ENCODE data around the gene QRICH2. TPM values are rescaled to one million over a fixed set of nuclear protein-coding genes. Genes with fewer than 3 reads are reported as not detected.
"Not testable (repeated sequence)": the region's sequence is repeated elsewhere in the genome, so short reads cannot be mapped to it uniquely, and the experiment has no call there.

Gene QRICH2
- total RNA-seq, 1 experiment from 2014 or later = 0.92 TPM

DNA sequence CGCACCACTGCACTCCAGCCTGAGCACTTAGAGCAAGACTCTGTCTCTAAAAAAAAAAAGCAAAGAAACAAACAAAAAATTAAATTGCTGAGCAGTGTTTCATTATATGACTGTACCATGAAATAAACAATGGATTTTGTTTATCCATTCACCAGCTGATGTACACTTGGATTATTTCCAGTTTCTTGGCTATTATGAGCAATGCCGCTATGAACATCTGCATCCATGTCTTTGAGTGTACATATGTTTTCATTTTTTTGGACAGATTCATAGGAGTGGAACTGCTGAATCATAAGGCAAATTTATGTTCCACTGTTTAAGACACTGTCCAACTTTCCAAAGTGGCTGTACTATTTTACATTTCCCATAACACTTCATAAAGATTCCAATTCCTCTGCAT, 75.7 kb downstream of the QRICH2 start:
- Histone ChIP-seq H3K27me3 (peaks cover 13% of the 10 kb centered on the region), H3K4me3 (no peak overlapping the region)
- no peak for DNase-seq

DNA sequence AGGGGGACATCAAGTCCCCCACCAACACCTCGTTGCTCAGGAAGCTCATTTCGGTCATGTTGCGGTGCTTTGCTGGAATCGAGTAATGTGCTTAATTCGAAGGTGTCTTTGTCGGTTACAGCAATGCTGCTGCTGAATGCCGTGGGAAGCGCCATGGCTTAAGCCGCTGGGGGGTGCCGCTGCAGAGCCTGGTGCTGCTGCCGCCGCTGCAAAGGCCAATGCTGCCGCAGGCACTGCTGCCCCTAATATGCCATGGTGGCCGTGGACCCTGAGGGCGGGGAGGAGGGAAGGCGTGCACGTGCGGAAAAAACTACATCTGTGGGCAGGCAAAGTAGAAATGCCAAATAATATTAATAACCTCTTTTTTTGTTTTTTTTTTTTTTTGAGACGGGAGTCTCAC, 81.3 kb downstream of the QRICH2 start:
- H3K27me3 ChIP-seq = peaks cover 13% of the 10 kb centered on the region
- DNase-seq, H3K36me3 ChIP-seq, H3K9me3 ChIP-seq, H3K4me3 ChIP-seq: not testable (repeated sequence)

More for the DNA sequence above, 75.7 kb downstream of the QRICH2 start:
- H3K9me3 ChIP-seq = peaks cover 4% of the 10 kb centered on the region; the same call in 1 of the 2 replicates
- H3K36me3 ChIP-seq = no peaks in the 10 kb centered on the region

DNA sequence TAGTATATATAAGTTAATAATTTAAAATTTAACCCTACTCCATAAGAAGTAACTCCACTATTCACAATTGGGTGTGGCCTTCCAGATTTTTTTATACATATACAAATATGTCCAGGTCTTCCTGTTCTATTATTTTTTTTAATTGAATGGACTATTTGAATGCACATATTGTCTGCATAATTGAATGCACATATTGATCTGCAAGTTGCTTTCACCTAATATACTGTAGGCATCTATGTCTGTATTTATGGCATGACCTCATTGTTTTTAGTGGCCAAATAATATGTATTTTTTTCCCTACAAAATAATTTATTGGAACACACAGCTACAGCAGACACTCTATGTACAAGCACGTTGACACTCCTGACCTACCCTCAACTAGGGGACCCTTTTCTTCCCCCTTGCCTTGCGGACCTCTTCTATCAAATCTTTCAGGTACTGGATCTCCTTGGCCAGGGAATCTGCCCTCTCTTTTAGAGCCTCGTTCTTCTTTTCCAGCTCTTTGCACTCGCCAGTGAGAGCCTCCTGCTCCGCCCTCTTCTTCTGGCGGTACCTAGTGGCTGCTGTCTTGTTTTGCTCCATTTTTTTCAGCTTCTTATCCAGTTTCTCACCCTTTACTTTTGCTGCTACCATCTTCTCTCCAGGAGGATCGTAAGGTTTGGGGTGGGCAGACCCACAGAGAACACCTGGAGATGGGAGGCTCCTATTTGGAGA, 82.5 kb downstream of the QRICH2 start:
- DNase-seq = not testable (repeated sequence)

More for the DNA sequence above, 82.5 kb downstream of the QRICH2 start:
- H3K4me3 ChIP-seq, H3K36me3 ChIP-seq, H3K9me3 ChIP-seq: not testable (repeated sequence)
- peaks cover 13% of the 10 kb centered on the region for H3K27me3 ChIP-seq

Other genes with a start within 250 kb of the QRICH2 start
- 70.0 and 99.9 TPM in 2 replicates for gene SRP68, start 235.8 kb downstream of the QRICH2 start, total RNA-seq (2014; rRNA removed; shearing (Covaris generic); ENCODE audit: low replicate concordance)
- gene GALR2, start 233.5 kb downstream of the QRICH2 start, total RNA-seq (2014; rRNA removed; shearing (Covaris generic); ENCODE audit: low replicate concordance) = not detected in 2 replicates
- gene ZACN, start 229.1 kb downstream of the QRICH2 start, total RNA-seq (2014; rRNA removed; shearing (Covaris generic); ENCODE audit: low replicate concordance) = not detected in 2 replicates
- 54.5 and 81.8 TPM in 2 replicates for gene EXOC7, start 204.5 kb downstream of the QRICH2 start, total RNA-seq (2014; rRNA removed; shearing (Covaris generic); ENCODE audit: low replicate concordance)
- gene FOXJ1, start 167.0 kb downstream of the QRICH2 start, total RNA-seq (2014; rRNA removed; shearing (Covaris generic); ENCODE audit: low replicate concordance) = not detected in 2 replicates
- gene RNF157, start 67.8 kb downstream of the QRICH2 start, total RNA-seq (2014; rRNA removed; shearing (Covaris generic); ENCODE audit: low replicate concordance) = 0.40 and 0.94 TPM in 2 replicates
- gene UBALD2, start 42.9 kb downstream of the QRICH2 start, total RNA-seq (2014; rRNA removed; shearing (Covaris generic); ENCODE audit: low replicate concordance) = 1.2 and 7.0 TPM in 2 replicates
- gene PRPSAP1, start 45.6 kb upstream of the QRICH2 start, total RNA-seq (2014; rRNA removed; shearing (Covaris generic); ENCODE audit: low replicate concordance) = 64.7 and 72.1 TPM in 2 replicates
- gene SPHK1, start 76.3 kb upstream of the QRICH2 start, total RNA-seq (2014; rRNA removed; shearing (Covaris generic); ENCODE audit: low replicate concordance) = 17.7 and 25.1 TPM in 2 replicates
- 19.7 and 32.7 TPM in 2 replicates for gene UBE2O, start 144.9 kb upstream of the QRICH2 start, total RNA-seq (2014; rRNA removed; shearing (Covaris generic); ENCODE audit: low replicate concordance)
- not detected in 2 replicates for gene AANAT, start 159.3 kb upstream of the QRICH2 start, total RNA-seq (2014; rRNA removed; shearing (Covaris generic); ENCODE audit: low replicate concordance)
- gene RHBDF2, start 193.1 kb upstream of the QRICH2 start, total RNA-seq (2014; rRNA removed; shearing (Covaris generic); ENCODE audit: low replicate concordance) = 5.9 and 20.9 TPM in 2 replicates
- gene CYGB, start 229.4 kb upstream of the QRICH2 start, total RNA-seq (2014; rRNA removed; shearing (Covaris generic); ENCODE audit: low replicate concordance) = 7.6 and 14.0 TPM in 2 replicates
- 1.2 TPM in 1 of 2 replicates, not detected in the other for gene PRCD, start 231.8 kb upstream of the QRICH2 start, total RNA-seq (2014; rRNA removed; shearing (Covaris generic); ENCODE audit: low replicate concordance)